GM10266 (cell line): ENCODE results near the gene PKDREJ.

Experiments used
- DNase-seq: peaks from one replicate; pipeline ENCODE4 v3.0.0; 2012; ENCODE audit errors: extremely low spot score
- CTCF ChIP-seq: IDR thresholded peaks from 2 replicates; pipeline ENCODE4 v1.5.1; 2012; ENCODE audit warnings: mild to moderate bottlenecking, low read depth; ENCODE audit not compliant: control insufficient read depth, insufficient read depth; ENCODE audit errors: missing control alignments

PKDREJ gene

GRCh38 chr22:46288846-46289243 lies 25.7 kb upstream of the PKDREJ start:
- no peak for TF ChIP-seq CTCF

DNA sequence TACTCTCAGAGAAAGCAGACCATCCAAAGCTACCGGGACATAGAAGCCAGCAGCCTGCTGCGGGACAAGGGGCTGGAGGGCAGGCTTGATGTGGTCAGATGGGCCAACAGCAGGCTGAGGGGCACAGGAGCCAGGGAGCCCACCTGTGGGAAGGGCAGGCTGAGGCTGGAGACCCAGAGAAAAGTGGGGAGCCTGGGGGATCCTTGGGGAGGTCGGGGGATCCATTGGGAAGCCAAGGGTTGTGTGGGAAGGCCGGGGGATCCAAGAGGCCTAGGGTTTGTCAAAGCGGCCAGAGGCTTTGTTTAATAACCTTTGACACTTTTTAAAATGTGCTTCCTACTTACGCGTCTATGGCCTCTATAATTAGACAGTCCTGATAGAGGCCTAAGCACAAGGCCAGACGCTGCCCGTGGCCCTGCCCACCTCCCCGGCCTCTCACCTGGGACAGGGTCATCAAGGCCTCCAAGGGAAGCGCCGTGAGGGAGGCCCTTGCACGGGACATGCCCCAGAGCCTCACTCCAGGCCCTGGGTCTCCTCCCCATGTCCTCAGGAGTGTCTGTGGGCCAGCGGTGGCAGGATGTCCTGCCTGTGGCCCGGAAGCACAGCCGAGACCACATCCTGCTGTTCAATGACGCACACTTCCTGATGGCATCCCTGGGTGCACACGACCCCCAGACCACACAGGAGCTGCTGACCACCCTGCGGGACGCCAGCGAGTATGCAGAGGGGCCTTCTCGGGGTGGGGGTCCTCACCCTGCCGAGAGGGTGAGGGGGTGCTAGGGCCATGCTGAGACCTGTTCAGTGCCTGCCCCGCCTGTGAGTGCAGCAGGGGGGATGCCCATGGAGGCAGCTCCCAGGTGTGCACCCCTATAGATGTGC lies 25.0 kb upstream of the PKDREJ start:
- peak; percentile 90 for DNase-seq
- TF ChIP-seq CTCF: no peak

More at GRCh38 chr22:46288846-46289243, 25.7 kb upstream of the PKDREJ start:
- DNase-seq: no peak

- DNase-seq: no peak
- TF ChIP-seq CTCF: no peak
These were observed 24.1 kb upstream of the PKDREJ start for GRCh38 chr22:46286941-46287872.

DNA sequence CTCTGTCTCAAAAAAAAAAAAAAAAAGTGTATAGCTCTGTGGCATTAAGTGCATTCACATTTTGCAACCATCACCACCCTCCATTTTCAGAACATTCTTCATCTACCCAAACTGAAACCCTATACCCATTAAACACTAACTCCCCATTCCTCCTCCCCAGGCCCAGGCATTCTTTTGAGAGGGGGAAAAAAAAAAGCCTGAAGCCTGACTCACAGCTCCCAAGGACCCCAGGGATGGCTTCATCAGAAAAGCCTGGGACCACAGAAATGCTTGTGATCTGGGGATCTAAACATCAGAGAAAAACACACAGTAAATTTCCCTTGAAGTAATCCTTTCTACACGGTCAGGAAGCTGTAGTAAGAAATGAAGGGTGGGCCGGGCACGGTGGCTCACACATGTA lies 22.9 kb upstream of the PKDREJ start:
- no peak for TF ChIP-seq CTCF
- no peak for DNase-seq

- no peak for TF ChIP-seq CTCF
- DNase-seq: no peak
These were observed 18.9 kb upstream of the PKDREJ start for GRCh38 chr22:46281866-46282678.

DNA sequence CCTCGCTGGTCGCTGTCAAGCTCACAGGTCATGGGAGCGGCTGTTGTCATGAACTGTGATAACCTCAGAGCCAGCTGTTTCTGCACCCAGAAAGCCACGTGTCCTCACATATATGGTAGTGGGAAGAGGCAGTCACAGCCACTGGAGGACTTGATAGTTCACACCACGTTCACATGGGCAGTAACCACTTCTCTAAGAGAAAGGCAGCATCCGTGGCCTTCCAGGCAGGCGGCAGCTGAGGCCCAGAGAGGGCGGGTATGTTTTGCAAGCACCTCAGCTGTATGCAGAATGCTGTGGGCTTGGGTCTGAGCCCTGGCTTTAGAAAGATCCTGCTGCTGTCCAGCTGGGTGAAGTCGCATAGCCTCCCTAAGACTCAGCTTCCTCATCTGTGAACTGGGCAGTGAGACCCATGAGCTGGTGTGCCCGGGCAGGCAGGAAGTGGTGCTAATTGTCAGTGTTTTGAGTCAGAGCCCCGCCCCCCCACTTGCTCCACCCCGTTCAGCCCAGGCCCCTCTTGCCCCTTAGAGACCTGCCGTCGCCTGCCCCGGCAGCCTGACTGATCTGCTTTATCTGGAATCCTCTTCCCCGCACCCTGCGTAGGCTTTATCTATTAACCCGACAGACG lies 18.0 kb upstream of the PKDREJ start:
- DNase-seq: no peak
- TF ChIP-seq CTCF: no peak
